ENCODE results near the gene CYP4F11.

- no peak for TF ChIP-seq CTCF (IDR thresholded peaks at IDR 0.05; ENCODE audit: poor library complexity, severe bottlenecking)
- TF ChIP-seq TAF1 (IDR thresholded peaks at IDR 0.05; ENCODE audit: low read depth), result no peak
- no peak for TF ChIP-seq MXI1 (conservative IDR thresholded peaks at IDR 0.05; ENCODE audit: poor library complexity, severe bottlenecking)
- TF ChIP-seq EP300 (conservative IDR thresholded peaks at IDR 0.05; ENCODE audit: poor library complexity, severe bottlenecking), result no peak
- TF ChIP-seq EZH2 (IDR thresholded peaks at IDR 0.05; ENCODE audit: borderline replicate concordance, insufficient read depth, low read length, poor library complexity, severe bottlenecking), result no peak
- no peak for TF ChIP-seq SMC3 (conservative IDR thresholded peaks at IDR 0.05; ENCODE audit: poor library complexity)
- no peak for TF ChIP-seq RAD21 (conservative IDR thresholded peaks at IDR 0.05)
- TF ChIP-seq POLR2AphosphoS5 (IDR thresholded peaks at IDR 0.05), result no peak
Measured at GRCh38 chr19:15934332-15935078, at the start of gene CYP4F11.

All from neural cell (in vitro differentiated cells).